ENCODE measurements around the gene RNF212.
A peak's percentile ranks its signal among the peaks of the same experiment; 100 is the strongest.

Gene RNF212

DNA sequence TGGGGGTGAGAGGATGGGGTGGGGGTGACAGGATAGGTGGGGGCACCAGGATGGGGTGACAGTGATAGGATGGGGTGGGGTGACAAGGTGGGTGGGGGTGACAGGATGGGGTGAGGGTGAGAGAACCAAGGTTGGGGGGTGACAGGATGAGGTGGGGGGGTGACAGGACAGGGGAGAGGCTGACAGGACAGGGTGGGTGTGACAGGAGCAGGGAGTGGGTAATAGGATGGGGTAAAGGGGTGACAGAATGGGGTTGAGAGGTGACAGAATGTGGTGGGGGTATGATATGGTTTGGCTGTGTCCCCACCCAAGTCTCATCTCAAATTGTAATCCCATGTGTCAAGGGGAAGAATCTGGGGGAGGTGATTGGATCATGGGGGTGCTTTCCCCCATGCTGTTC lies 26.0 kb downstream of the RNF212 start:
- DNase-seq = no peak

DNA sequence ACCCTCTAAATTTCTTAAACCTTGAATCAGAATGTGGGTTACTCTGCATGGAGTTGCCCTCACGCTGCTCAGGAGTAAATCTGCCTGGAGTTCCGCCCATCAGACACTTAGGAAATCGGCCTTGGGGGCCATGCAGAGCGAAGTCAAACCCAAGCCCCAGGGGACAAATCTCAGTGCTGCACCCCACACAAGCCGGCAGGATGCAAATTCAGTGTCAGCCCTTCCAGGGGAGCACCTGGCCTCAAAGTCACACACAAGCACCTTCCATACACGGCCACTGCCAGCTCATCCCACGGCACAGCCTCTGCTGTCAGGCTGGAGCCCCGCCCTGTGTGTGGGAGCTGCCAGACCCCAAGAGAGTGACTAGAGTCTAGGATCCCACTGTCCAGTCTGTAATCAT lies 27.4 kb downstream of the RNF212 start:
- no peak for DNase-seq

DNA sequence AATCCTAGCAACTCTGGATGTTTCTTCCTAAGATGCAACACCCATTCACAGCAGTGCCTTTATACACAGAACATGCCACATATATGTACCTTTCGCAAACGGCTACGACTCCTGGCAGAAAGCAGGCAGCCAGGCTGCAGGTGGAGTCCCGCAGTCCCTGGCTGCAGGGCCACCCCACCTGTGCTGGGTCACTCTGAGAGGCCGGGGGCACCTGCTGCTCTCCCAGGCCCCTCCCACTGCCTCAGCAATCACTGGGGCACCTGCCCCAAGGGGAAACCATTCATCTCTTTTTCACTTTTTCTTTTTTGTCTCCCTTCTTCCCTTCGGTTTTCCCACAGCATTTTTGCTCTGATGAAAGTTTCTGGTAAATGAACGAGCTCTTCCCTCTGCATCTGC lies 28.0 kb downstream of the RNF212 start:
- DNase-seq = no peak

DNA sequence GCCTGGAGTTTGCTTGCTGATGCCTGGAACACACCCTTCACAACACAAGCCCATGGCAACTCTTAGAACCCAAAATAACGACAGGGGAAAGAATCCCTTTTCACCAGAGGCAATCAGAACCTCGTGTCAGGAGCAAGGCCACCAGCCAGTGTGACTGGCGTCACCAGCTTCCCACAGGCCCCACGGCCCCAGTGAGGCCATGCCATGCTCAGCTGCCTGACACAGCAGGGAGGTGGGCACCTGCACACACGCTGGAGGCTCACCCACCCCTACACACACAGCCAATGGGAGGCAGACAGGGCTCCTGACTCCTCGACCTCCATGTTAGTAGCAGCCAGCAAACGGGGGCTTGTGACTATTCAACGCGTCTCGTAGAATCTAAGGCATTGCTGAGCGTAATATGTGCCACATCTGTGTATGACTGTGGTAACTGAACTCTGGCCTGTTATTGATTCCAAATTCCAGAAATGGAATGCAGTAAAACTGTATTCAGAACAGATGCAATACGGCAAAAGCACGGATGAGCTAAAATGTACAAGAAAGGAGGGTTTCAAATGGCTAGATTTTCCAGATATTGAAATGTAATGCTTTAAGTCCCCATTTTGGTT lies 28.5 kb downstream of the RNF212 start:
- DNase-seq = no peak

DNA sequence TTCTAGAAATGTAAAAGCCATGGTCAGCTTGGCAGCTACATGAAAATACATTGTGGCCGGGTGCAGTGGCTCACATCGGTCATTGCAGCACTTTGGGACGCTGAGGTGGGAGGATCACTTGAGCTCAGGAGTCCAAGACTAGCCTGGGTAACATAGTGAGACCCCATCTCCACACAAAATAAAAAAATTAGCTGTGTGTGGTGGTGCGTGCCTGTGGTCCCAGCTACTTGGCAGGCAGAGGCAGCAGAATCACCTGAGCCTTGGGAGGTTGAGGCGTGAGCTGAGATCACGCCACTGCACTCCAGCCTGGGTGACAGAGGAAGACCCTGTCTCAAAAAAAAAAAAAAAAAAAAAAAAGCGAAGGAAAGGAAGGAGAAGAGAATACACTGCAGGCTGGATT lies 29.0 kb downstream of the RNF212 start:
- no peak for DNase-seq

DNA sequence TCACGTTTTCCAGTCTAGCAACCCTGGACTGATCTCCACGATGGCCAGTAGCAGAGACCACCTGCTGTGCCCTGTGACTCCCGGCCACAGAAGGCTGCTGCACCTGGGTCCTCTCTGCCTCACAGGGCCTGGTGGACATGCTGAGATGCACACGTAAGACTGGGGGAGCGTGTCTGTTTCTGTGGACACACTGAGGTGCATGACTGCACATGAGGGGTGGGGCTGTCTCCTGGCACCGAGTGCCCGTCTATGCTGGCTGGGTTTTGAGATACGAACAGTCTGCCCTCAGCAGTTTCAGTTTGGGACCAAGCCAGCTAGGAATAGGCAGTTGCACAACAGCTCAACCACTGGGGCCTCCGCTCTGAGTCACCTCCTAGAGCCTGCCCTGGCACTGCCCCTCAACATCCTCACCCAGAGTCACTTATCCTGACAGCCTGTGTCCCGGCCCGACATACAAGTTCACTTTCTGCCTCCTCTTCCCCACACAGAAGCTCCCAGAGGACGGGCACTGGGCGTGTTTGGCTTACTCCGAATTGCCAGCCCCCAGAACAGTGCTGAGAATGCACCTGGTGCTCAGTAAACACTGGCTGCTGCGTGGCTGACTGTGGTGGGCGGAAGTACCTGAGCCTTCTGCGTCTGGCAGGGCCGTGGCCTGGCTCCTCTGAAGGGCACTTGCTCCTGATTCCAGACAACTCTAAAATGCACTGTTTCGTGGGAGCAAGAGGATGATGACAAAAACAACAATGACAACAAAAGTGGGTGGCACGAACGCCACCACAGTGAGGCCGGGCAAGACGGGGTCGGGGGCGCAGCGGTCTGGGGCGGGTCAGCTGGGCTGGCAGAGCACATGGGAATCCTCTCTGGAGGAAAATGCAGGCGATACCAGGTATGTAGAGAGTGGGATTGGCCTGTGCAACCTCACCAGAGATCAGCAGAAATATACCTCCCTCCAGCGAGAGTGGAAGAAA lies 30.9 kb downstream of the RNF212 start:
- peak; percentile 23 to 78 for DNase-seq

DNA sequence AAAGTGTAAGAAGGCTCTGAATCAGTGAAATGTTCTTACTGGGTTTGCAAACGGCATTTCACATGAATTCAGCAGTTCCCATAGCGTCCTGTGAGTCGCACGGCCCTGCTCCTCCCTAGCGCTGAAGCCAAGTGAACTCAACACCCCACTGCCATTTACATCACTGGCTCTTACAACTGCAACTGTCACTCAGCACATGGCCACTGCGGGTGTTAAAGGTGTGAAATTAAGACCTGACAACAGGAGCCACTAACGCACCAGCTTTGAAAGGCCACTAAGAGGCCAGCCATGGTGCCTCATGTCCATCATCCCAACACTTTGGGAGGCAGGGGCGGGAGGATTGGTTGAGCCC lies 31.7 kb downstream of the RNF212 start:
- DNase-seq = no peak

DNA sequence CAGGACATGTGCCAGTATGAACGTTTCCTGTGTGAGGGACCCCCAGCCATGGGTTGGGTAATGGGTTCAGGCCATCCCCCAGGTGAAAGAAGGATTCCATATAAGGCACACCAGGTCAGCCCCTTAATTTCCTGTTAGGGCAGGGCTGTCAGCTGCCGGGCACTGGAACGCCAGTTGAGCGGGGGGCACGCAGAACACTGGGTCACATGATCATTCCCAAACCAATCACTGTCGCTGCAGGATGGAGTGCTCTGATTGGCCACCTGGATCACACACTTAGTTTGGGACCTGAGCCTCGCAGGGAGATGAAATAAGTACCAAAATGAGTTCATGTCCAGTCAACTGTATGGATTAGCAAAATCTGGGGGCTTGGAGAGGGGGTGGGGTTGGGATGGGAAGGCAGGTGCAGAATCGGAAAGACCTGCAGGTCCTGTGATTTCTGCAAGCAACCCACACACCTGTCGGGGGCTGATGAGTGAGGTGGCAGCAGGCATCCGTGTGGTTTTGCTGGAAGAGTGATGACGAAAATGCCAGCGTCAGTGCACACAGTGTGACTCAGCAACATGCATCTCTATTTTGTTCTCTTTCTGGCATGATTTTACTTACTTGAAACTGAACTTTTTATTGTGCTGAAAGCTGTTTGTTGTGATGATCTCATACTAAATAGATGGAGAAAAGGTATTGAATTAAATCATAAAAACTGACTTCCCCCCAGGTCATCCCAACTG lies 32.2 kb downstream of the RNF212 start:
- DNase-seq = no peak

DNA sequence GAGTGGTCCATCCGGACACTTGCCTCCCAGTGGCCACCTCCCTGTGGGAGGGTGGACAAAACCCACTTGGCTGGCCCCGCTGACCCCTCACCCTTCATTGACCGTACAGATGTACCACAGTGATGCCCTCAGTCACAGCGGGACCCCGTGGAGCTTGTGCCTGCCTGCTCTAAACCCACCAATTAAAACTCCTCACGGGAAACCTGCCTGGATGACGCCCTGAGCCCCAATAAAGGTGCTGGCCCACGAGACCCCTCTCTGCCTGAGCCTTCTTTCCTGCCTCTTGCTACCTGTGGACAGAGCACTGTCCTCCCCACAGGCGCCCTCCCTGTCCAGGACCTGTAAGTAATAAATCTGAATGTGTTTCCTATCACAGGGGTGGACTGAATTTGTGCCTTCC lies 32.9 kb downstream of the RNF212 start:
- no peak for DNase-seq

DNA sequence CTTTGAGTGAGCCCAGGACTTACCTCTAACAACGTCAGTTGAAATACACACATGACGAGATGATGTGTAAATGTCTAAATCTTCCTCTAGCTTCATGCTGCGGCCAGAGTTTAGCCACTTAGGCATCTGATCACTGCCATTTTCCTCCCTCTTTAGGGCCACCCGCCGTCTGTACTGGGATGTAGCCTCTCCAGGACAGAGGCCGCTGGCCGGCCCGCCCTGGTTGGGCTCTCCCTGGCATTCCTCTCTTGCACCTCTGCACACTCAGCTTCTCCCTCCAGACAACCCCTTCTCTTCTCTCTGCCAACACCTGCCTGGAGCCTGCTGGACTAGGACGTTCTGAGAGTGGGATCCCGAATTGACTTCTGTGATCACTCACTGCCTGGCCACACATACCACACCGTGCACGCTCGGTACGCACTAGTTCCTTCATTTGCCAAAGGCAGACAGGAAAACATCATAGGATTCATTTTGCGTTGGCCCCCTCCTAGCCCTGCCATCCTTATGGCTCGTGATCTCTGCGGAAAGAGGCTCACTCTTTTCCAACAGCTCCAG lies 33.6 kb downstream of the RNF212 start:
- DNase-seq = no peak

DNA sequence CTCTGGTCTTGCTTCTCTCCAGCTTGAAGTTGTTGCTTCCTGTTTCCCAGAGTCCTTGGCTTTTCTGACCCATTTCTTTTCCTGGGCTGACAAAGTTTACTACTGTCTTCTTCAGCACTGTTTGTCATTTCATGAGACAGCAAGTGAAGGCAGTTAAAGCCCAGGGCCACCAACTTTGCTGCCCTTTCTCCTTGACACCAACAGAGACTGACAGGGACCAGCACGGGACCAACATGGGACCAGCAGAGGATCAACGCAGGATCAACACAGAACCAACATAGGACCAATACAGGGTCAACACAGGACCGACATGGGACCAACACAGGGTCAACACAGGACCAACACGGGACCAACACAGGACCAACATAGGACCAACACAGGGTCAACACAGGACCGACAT lies 34.9 kb downstream of the RNF212 start:
- DNase-seq = no peak

DNA sequence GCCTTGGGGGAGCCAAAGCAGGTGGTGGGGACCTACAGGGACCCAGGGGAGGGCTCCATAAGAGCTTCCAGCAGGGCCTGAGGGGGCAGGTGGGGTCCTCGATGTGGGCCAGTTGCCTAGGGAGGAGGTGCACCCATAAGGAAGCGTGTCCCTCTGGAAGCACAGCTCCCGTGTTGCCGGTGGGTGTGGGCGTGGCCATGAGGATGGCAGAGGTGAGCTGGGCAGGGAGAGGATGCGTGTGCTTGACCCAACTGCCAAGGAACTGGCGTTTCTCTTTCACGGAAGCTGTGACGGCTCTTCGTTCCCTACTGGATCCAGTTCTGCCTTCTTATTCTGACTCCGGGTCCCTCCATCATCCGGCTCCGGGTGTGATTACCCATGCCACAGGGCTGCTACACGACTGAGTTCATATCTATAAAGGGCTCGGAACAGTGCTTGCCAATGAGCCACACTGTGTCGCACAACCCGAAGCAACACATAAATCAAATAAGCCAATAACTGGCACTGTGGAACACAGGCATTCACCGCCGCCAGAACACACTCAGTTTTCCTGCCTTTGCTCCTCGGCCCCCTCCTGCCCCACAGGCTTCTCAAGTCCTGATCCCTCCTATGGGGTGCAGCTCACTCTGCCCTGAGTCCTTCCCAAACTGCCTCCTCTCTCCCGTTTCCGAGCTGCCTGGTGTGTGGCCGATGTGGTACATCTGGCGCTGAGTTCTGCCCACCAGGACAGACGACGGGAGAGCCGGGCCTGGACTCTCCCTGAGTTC lies 35.5 kb downstream of the RNF212 start:
- no peak for DNase-seq

DNA sequence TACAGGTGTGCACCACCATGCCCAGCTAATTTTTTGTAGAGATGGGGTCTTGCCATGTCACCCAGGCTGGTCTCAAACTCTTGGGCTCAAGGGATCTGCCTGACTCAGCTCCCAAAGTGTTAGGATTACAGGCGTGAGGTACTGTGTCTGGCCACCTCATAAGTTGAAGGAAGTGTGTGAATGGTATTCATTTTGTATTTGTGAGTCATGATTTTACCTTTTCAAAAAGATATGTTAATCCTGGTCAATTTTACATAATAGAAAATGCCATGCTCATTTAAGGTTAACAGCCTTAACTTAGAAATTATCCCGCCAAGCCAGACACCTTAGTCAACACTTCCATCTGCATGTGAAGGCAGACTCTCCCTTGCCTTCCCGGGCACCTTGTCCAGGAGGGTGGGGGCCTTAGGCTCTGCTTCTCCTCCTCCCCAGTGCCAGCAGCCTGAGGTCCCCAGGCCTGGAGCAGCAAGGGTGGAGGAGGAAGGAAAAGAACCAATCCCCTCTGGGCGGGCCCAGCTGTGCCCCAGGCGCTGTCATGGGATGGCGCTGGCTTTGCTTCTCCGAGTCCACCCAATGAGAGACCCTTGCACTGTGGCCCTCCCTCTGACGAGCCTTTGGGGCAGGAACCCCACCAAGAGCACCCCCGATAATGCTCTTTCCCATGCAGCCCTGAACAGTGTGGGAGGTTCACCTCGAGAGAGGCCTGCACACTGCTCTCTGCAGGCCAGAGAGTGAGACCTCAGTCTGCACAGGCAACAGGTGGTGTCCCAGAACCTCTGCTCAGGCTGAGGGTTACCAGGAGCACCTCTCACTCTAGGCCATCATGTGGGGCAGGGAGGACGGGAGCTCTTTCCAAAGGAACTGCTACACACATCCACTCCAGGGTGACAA lies 37.3 kb downstream of the RNF212 start:
- DNase-seq = no peak

DNA sequence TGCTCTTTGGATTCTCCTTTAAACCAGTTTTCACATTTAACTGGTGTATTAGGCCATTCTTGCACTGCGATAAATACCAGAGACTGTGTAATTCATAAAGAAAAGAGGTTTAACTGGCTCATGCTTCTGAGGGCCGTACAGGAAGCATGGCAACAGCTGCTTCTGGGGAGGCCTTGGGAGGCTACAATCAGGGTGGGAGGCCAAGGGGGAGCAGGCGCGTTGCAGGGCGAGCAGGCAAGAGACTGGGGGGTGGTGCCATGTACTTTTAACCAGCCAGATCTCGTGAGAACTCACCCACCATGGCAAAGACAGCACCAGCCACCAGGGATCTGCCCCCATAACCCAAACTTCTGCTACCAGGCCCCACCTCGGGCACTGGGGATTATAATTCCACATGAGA lies 38.1 kb downstream of the RNF212 start:
- DNase-seq = no peak

DNA sequence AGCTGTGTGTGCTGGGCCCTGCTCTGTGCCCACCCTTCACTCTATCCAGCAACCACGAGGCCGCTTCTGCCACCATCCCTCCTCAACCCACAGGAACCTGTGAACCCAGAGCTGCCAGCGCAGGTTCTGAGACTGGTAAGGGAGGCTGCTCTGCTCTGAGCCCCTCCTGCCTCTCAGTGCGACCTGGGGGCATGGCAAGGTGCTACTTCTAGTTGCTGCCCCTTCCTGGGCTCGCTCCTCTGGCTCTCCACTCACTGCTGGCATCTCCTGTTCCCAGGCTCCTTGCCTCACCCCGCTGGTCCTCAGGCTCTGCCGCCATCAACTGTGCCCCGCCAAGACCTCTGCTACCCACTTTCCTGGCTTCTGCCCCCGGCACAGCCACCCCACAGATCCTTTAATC lies 39.3 kb downstream of the RNF212 start:
- DNase-seq = no peak

DNA sequence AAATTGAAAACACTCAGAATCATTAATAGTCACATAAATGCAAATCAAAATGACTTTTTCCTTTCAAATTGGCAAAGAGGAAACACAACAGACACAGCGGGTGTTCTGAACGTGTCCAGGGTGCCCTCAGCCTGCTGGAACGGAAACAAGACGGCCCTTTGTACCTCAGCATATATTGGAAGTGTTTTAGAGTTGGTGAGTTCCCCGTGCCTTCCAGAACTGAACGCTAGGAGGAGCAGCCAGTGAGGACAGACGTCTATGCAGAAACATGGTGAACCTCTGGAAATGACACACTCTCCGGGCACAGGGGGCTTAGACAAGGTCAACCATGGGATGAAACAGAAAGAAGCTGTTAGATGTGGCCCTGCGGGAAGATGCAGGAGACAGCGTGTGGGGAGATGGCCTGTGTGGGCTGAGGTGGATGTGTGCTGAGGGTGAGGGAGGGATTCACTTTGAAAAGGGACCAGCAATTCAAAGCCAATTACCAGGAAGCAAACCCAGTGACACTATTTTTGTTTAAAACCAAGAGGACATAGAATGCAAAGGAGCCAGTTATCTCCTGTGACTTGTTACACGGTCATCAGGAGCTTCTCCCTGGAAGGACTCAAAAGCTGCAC lies 40.4 kb downstream of the RNF212 start:
- peak in 1 of 2 experiments; percentile 30 for DNase-seq

DNA sequence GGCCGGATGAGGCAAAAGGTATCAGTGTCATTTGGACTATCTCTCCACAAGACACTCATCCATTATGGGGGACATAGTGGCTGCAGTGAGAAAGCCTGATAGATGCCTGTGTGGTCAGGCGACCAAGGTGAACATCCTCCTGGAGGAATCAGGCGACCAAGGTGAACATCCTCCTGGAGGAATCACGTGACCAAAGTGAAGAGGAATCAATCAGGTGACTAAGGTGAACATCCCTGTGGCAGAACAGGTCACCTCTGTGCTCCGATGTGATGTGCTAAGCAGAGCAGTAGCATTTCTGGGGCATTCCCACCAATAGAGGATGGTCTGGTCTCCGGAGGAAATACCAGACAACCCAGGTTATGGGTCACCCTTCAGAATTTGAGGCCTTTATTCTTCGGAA lies 44.0 kb downstream of the RNF212 start:
- DNase-seq = no peak

DNA sequence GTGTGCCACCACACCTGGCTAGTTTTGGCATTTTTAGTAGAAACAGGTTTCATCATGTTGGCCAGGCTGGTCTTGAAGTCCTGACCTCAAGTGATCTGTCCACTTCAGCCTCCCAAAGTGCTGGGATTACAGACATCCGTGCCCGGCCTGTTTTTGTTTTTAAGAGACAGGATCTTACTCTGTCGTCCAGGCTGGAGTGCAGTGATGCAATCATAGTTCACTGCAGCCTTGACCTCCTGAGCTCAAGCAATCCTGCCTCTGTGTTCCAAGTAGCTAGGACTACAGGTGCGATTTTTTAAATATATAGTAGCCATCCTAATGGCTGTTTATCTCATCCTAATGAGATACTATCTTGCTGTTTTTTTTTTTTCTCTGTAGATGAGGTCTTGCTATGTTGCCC lies 47.6 kb downstream of the RNF212 start:
- no peak for DNase-seq

DNA sequence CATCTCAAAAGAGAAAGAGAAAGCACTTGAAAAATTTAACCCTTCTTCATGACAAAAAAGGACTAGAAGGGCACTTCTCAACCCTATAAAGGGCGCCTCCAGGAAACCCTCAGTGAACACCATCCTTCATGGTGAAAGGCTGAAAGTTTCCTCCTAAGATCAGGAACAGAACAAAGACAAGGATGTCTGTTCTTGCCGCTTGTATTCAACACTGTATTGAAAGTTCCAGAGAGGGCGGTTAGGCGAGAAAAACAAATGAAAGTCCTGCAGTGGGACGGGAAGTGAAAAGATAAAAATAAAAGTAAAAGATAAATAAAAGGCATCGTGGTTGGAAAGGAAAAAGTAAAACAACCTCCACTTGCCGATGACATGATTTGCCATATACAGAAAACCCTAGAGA lies 50.9 kb downstream of the RNF212 start:
- no peak for DNase-seq

DNA sequence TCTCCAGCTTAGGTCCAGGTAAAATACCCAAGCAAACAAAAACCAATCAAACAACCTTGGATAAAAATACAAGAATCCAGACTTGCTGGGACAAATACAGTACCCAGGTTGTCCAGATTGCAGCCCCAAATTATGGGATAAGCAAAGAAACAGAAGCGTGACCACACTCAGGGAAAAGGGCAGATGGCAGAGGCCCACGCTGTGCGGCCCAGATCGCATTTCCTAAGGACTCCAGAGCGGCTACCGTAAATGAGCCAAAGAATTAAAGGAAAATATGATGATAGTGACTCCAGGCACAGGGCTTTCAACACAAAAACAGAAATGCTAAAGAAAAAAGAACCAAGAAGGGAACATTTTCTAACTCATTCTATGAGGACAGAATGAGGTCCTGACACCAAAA lies 51.6 kb downstream of the RNF212 start:
- DNase-seq = no peak

DNA sequence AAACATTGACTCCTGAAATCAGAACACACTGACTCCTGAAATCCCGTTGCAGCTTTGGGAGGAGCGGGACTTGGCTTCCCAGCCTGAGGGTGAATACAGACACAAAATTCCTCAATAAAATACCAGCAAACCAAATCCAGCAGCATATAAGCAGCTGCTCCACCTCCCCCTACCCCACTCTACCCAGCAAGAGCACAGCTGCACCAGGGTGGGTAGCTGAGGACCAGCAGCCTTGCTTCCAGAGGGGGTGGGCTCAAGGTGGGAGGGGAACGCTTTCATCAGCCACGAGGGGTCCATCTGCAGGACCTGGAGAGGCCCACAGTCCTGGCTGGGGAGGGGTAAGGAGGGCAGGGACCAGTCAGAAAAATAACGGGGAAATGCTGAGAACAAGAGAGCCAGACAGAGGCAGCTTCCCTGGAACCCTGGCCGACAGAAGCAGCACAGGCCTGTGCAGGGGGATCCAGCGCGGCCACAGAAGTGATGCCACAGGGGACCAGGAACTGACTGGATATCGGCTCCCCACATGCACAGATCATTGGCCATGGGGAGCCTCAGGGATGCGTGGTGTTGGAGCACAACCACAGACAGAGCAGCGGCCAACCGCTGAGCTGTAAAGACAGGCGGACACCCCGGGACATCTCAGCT lies 52.2 kb downstream of the RNF212 start:
- no peak for DNase-seq

All from SW 1271 (cell line).